Osteocyte (in vitro differentiated cells): Measurements from ENCODE around the gene TRAF6. TPM values are rescaled to one million over a fixed set of nuclear protein-coding genes. Genes with fewer than 3 reads are reported as not detected.

Experiments
- DNase-seq: peaks from one replicate; pipeline ENCODE4 v3.0.0; 2021; ENCODE audit warnings: mixed read lengths; ENCODE audit not compliant: unreplicated experiment; ENCODE audit errors: extremely low spot score
- H3K27ac Mint-ChIP-seq: one replicate; pipeline ENCODE4 v1.8.0; 2021; ENCODE audit warnings: mild to moderate bottlenecking, mixed read lengths; ENCODE audit not compliant: unreplicated experiment
- H3K27me3 Mint-ChIP-seq: one replicate; pipeline ENCODE4 v1.8.0; 2021; ENCODE audit warnings: mixed read lengths; ENCODE audit not compliant: unreplicated experiment
- H3K36me3 Mint-ChIP-seq: one replicate; pipeline ENCODE4 v1.8.0; 2021; ENCODE audit warnings: mixed read lengths; ENCODE audit not compliant: unreplicated experiment
- H3K4me1 Mint-ChIP-seq: one replicate; pipeline ENCODE4 v1.8.0; 2021; ENCODE audit warnings: mixed read lengths; ENCODE audit not compliant: unreplicated experiment
- H3K4me3 Mint-ChIP-seq: one replicate; pipeline ENCODE4 v1.8.0; 2021; ENCODE audit warnings: mild to moderate bottlenecking, moderate library complexity, mixed read lengths; ENCODE audit not compliant: unreplicated experiment
- H3K9me3 Mint-ChIP-seq: one replicate; pipeline ENCODE4 v1.8.0; 2021; ENCODE audit warnings: mixed read lengths; ENCODE audit not compliant: unreplicated experiment
- total RNA-seq: library from RNA; stranded (reverse); gene quantifications from 2 replicates; pipeline ENCODE4 v1.2.1, GENCODE V29; 2021
- TF ChIP-seq, protein P1 (sequence below): fragments of 200-600 bp; sonication (generic); IDR thresholded peaks from 2 replicates; pipeline ENCODE4 v1.5.0; 2021; ENCODE audit warnings: antibody characterized with exemption, mild to moderate bottlenecking, moderate library complexity

TRAF6 gene
- total RNA-seq, 1 donor from 2014 or later, result 13.9 TPM

- Mint-ChIP-seq H3K4me3 (peak overlapping the region; percentile 97), H3K27me3 (no peaks in the 10 kb centered on the region), H3K27ac (peak overlapping the region; percentile 90), H3K9me3 (no peaks in the 10 kb centered on the region), H3K4me1 (peaks cover 31% of the 10 kb centered on the region), H3K36me3 (peaks cover 8% of the 10 kb centered on the region)
- DNase-seq, result no peak
- TF ChIP-seq, protein P1, sequence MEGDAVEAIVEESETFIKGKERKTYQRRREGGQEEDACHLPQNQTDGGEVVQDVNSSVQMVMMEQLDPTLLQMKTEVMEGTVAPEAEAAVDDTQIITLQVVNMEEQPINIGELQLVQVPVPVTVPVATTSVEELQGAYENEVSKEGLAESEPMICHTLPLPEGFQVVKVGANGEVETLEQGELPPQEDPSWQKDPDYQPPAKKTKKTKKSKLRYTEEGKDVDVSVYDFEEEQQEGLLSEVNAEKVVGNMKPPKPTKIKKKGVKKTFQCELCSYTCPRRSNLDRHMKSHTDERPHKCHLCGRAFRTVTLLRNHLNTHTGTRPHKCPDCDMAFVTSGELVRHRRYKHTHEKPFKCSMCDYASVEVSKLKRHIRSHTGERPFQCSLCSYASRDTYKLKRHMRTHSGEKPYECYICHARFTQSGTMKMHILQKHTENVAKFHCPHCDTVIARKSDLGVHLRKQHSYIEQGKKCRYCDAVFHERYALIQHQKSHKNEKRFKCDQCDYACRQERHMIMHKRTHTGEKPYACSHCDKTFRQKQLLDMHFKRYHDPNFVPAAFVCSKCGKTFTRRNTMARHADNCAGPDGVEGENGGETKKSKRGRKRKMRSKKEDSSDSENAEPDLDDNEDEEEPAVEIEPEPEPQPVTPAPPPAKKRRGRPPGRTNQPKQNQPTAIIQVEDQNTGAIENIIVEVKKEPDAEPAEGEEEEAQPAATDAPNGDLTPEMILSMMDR, result no peak
These were observed 2.1 kb downstream of the TRAF6 start for GRCh38 chr11:36507824-36508489.

- H3K4me1 Mint-ChIP-seq, result peaks cover 32% of the 10 kb centered on the region
- H3K27me3 Mint-ChIP-seq, result no peaks in the 10 kb centered on the region
- peak overlapping the region; percentile 81 for H3K27ac Mint-ChIP-seq
- no peak overlapping the region for H3K4me3 Mint-ChIP-seq
- no peaks in the 10 kb centered on the region for H3K9me3 Mint-ChIP-seq
- TF ChIP-seq, protein P1, result no peak
- no peak for DNase-seq
- H3K36me3 Mint-ChIP-seq, result peaks cover 22% of the 10 kb centered on the region
These were observed 8.8 kb downstream of the TRAF6 start for GRCh38 chr11:36501236-36501635.

GRCh38 chr11:36500315-36500721, 9.8 kb downstream of the TRAF6 start:
- Mint-ChIP-seq H3K27me3 (no peaks in the 10 kb centered on the region), H3K4me1 (peaks cover 23% of the 10 kb centered on the region), H3K36me3 (peaks cover 22% of the 10 kb centered on the region), H3K4me3 (no peak overlapping the region), H3K9me3 (no peaks in the 10 kb centered on the region), H3K27ac (peak overlapping the region; percentile 81)
- TF ChIP-seq, protein P1, result no peak
- no peak for DNase-seq

GRCh38 chr11:36499315-36499714, 10.8 kb downstream of the TRAF6 start:
- H3K36me3 Mint-ChIP-seq, result peaks cover 24% of the 10 kb centered on the region
- no peaks in the 10 kb centered on the region for H3K9me3 Mint-ChIP-seq
- no peak overlapping the region for H3K27ac Mint-ChIP-seq
- TF ChIP-seq, protein P1, result no peak
- no peak for DNase-seq
- no peaks in the 10 kb centered on the region for H3K27me3 Mint-ChIP-seq
- H3K4me3 Mint-ChIP-seq, result no peak overlapping the region
- H3K4me1 Mint-ChIP-seq, result peaks cover 22% of the 10 kb centered on the region

- Mint-ChIP-seq H3K27me3 (no peaks in the 10 kb centered on the region), H3K4me1 (peaks cover 22% of the 10 kb centered on the region), H3K27ac (no peak overlapping the region), H3K4me3 (no peak overlapping the region), H3K36me3 (peaks cover 25% of the 10 kb centered on the region), H3K9me3 (no peaks in the 10 kb centered on the region)
- TF ChIP-seq, protein P1, result no peak
- no peak for DNase-seq
These were observed 11.4 kb downstream of the TRAF6 start for GRCh38 chr11:36498721-36499120.
